H1 (cell line): ENCODE results near the gene WDSUB1. TPM values are rescaled to one million over a fixed set of nuclear protein-coding genes. Genes with fewer than 3 reads are reported as not detected.

ENCODE experiments used
- EGR1 ChIP-seq: IDR thresholded peaks from 2 replicates; pipeline ENCODE4 v1.6.1; 2011; ENCODE audit warnings: low read depth, low read length, borderline replicate concordance
- MAFK ChIP-seq: IDR thresholded peaks from 2 replicates; pipeline ENCODE4 v1.6.1; 2012; ENCODE audit warnings: low read depth, mild to moderate bottlenecking, improper control_type of control experiment, low read length
- NANOG ChIP-seq: IDR thresholded peaks from 2 replicates; pipeline ENCODE4 v1.6.1; 2011; ENCODE audit warnings: low read length, low read depth, mild to moderate bottlenecking, inconsistent platforms; ENCODE audit not compliant: insufficient read depth, poor library complexity, severe bottlenecking
- NRF1 ChIP-seq: IDR thresholded peaks from 2 replicates; pipeline ENCODE4 v1.6.1; 2011; ENCODE audit warnings: mild to moderate bottlenecking, low read depth, low read length, improper control_type of control experiment
- SIRT6 ChIP-seq: IDR thresholded peaks from one replicate; pipeline ENCODE4 v1.7.1; 2012; ENCODE audit warnings: low read length, inconsistent platforms
- TAF1 ChIP-seq: IDR thresholded peaks from 2 replicates; pipeline ENCODE4 v1.6.1; 2011; ENCODE audit warnings: mild to moderate bottlenecking, low read depth, low read length
- polyA plus RNA-seq, 7 experiments: library from polyadenylated mRNA; depleted of rRNA in 3 of 7; stranded (reverse) in 5 of 7; unstranded in 2 of 7; fragments of >200 nt in 5 of 7; fragments of 200-250 nt in 2 of 7; gene quantifications; 1 replicate in 5 of 7; 2 replicates in 1 of 7; 4 replicates in 1 of 7; pipeline versions ENCODE4 v1.2.1 to v1.2.3, GENCODE V29; 2011 to 2013; ENCODE audit warnings: missing spikeins in 2 of 7, mixed read lengths in 2 of 7
- total RNA-seq: library from RNA; stranded (reverse); fragmentation: NEBNext Ultra II Directional; extraction: Animal tissue kit (Norgen Biotek cat#: 25700); gene quantifications from 2 replicates; pipeline ENCODE4 v1.2.1, GENCODE V29; 2021

WDSUB1 gene
- total and polyA plus RNA-seq, 2 of the 8 experiments (the other 6 are each of a cell fraction or from before 2014, with no cell fraction given) = 5.5 to 8.0 TPM

DNA sequence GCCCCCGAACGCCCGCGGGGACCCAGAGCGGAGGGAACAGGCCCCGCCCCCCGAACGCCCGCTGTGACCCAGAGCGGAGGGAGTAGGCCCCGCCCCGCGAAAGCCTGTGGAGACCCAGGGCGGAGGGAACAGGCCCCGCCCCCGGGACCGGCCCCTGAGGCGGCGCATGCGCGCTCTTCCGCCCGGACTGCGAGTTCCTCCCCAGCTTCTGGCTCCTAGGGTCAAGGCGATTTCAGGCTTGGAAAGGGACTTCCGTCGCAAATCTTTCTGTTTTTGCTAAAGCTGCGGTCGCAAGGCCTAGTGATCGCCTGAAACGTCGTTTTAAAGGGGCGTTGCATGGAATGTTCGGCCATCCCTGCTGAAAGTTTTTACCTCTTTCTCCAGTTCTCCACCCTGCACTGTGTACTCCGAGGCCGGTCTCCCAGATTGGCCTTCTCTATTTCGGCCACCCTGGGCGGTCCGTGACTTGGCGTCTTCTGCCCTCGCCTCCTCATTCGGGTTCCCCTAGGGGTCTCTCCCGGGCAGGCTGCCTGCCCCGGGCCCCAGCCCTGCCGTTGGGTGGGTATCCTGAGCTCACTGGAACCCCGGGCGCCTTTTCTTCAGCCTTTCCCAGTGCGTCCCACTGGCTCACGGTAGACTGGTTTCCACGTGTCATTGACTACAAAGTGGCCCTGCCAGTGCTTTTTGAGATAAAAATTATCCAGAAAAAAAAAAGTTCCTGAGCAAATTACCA lies 372 bp upstream of the WDSUB1 start (continued):
- 0 out of 2 replicates have a peak, but pooled peaks have one; percentile 4 for TF ChIP-seq EGR1
- peak; percentile 6; the same call in 1 of the 2 replicates for TF ChIP-seq MAFK
- TF ChIP-seq NANOG = no peak
- peak; percentile 82 for TF ChIP-seq TAF1
- no peak for TF ChIP-seq SIRT6
- peak; percentile 71 for TF ChIP-seq NRF1
